ENCODE data around the gene TRIO.
"Not testable (repeated sequence)": the region's sequence is repeated elsewhere in the genome, so short reads cannot be mapped to it uniquely, and the experiment has no call there.

Gene TRIO

DNA sequence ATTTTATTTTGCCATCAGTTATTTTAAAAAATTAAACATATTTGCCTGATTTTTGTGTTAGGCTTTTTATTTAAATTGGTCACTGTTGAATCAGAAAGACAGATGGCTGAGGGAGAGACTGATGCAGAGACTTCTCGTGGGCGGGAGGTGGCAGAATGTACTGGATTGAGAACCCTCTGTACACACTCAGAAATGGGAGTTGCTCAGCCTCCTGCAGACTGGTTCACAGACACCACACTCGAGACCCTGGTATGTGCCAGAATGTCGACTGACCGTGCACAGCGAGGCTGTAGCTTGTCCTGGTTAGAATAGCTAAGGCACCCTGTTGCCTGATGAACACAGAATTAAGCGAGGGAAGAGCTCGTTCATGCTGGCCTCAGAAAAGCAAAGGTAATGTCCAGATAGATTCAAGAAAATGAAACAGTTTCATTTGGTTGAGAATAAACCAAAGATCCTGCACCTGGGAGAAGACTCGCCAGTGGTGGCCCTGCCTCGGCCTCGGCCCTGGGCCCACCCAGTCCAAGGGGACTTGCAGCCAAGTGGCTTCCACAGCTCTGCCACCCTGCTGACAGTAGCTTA is 367.1 kb downstream of the TRIO start:
- DNase-seq (ENCODE audit: low spot score), result no peak

DNA sequence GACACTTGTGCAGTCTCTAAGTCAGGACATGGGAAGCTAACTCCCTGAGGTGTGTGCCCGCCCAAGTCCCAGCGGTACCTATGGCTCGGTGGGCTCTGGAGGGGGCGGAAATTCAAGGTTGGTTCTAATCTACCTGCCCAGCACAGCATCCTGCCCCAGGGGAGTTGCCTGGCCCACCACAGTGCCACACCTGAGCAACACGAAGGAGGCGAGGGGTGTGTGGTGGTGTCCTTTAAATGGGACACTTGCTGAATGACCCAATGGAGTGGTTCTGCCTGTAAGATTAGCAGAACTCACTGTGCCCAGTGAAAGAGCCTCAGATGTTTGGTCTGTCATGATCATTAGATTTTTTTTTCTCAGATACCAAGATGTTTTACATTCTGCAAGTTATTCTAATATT is 367.7 kb downstream of the TRIO start:
- no peak for DNase-seq (ENCODE audit: low spot score)

DNA sequence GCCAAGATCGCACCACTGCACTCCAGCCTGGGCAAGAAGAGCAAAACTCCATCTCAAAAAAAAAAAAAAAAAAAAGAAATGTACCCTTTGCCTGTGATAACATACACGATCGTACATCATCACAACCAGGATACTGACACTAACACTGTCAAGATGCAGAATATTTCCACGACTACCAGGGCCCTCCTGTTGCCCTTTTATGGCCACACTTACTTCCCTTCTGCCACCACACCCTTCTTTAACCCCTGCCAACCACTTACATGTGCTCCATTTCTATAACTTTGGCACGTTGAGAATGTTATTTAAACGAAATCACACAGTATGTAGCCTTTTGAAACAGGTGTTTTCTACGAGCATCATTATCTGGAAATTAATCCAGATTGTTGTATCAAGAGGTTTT is 369.4 kb downstream of the TRIO start:
- DNase-seq (ENCODE audit: low spot score), result no peak

DNA sequence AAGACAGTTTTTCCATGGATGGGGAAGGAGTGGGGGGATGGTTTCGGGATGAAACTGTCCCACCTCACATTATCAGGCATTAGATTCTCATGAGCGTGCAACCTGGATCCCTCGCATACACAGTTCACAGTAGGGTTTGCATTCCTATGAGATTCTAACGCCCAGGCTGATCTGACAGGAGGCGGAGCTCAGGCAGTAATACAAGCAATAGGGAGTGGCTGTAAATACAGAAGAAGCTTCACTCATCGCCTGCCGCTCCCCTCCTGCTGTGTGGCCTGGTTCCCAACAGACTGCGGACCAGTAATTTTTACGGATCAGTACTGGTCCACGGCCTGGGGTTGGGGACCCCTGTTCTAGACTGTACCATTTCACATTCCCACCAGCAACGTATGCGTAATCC is 370.1 kb downstream of the TRIO start:
- no peak for DNase-seq (ENCODE audit: low spot score)

DNA sequence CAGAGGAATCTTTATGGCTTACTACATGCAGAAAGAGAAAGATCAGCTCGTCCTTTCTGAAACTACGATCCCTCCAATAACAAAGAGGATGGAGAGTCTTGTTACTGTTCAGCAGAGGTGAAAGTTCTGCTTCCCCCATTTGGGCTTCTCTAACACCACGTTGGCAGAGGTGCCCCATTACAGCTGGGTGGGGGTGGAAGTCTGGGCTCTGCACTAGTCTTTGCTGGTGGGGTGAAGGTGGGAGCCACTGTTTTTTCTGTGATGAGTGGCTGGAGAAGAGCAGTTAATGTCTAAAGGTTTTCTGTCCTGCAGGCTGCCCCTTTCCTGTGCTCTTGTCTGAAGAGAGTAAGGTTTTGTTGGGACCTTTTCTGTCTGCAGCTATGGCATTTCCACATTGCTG is 373.8 kb downstream of the TRIO start:
- DNase-seq (ENCODE audit: low spot score), result no peak

DNA sequence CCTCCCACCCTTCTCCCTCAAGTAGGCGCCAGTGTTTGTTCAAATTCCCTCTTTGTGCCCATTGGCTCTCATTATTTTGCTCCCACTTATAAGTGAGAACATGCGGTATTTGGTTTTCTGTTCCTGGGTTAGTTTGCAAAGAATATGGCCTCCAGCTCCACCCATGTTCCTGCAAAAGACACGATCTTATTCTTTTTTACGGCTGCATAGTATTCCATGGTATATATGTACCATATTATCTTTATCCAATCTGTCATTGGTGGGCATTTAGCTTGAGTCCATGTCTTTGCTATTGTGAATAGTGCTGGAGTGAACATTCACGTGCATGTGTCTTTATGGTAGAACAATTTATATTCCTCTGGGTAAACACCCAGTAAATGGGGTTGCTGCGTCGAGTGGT is 375.5 kb downstream of the TRIO start:
- DNase-seq (ENCODE audit: low spot score), result no peak

DNA sequence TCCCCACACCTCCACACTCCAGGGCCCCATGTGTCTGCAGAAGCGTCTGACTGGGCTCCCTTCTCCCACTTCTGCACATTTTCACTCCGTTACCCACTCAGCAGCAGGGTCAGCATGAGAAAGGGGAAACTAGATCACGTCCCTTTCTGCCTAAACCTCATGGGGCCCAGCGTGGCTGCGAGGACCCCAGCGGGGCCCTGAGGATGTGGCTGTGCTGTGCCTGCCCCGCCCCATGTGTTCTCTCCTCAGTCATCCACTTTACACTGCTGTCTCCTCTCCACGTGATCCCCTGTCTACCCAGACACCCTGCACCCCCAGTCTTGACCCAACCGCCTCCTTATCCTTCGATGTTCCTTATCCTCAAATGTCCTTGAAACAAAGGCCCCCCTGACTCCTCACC is 378.6 kb downstream of the TRIO start:
- no peak for DNase-seq (ENCODE audit: low spot score)

DNA sequence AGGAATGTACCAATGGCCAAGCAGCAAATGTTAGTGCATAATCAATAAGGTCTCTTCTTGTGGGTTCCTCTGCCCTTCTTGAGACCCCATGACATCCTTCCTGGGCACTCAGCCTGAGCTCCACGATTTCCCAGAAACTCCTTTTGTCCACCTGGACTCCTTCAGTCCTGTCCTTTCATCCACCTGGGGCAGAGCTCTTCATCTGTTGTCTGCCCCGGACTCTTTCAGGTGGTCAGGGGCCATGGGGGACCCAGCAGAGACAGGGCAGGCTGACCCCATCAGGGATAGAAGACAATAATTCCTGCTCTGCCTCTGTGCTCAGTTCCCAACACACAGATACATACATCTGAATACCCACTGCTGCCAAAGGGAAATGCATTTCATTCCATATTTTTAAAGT is 379.6 kb downstream of the TRIO start:
- DNase-seq (ENCODE audit: low spot score), result no peak

DNA sequence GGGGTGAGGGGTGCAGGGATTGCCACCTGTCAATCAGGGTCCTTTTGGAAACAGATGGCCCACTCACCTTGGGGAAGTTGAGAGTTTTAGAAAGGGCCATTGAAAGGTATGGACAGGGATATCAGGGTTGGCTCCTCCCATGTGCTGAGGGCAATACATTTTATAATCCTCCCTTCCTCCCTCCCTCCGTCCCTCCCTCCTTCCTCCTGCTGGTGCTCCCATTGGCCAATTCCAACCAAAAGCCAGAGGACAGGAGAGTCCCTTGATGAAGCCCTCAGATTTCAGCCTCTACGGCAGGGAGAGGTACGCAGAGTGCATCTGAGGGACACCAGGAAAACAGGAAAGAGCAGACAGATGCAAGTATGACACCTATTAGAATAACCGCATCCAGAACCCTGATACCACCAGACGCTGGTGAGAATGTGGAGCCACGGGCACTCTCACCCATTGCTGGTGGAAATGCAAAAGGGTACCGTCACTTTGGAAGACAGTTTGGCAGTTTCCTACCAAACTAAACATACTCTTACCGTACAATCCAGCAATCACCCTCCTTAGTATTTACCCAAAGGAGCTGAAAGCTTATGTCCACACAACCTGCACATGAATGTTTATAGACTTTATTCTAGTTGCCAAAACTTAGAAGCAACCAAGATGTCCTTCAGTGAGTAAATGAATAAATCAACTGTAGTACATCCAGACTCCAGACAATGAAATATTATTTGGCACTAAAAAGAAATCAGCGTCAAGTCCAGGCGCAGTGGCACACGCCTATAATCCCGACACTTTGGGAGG is 380.3 kb downstream of the TRIO start:
- DNase-seq (ENCODE audit: low spot score), result no peak

DNA sequence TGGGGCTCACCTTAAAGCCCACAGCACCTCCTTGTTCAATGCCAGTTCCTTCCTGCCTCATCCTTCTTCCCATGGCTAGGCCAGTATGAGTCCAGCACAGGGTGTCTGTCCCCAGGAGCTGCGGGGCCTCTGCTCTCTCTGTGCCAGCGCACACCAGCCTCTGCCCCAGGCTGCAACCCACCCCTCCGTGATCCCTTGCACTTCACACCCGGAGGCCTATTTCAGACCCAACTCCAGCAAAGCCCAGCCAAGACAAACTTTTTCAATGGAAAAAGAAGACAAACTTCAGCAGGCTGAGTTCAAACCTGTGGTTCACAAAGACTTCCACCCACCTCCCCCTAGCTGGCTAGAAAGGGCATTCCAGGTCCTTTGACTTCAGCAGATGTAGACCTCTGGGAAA is 382.3 kb downstream of the TRIO start:
- DNase-seq (ENCODE audit: low spot score), result no peak

DNA sequence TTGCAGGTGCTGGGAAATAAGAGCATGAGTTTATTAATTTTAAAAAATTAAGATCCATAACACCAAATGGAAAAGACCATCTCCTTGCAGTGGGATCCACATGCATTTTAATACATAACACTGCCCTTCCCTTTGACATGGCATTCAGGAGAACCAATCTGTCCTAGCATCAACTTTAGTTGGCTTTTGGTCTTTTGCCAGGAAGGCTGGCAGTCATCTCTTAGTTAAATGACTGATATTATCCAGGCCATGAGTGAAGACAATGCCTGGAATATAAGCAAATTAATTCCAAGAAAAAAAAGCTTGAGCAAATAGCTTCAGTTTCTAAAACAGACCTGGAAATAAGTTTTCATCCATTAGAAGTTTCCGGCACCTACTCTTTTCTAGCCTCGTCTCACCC is 383.4 kb downstream of the TRIO start:
- no peak for DNase-seq (ENCODE audit: low spot score)

DNA sequence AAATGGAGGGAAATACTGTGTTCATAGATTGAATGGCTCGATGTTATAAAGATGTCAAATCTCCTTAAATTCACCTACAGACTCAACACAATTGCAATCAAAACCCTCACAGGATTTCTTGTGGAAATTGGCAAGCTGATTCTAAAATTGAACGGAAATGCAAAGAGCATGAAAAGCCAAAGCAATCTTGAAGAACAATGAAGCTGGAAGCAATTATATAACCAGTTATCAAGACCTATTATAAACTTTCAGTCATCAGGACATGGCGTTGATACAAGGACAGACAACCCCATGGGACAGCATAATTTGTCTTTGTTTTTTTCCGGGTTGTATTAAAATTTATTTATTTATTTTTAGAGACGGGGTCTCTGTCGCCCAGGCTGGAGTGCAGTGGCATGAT is 385.0 kb downstream of the TRIO start:
- no peak for DNase-seq (ENCODE audit: low spot score)

DNA sequence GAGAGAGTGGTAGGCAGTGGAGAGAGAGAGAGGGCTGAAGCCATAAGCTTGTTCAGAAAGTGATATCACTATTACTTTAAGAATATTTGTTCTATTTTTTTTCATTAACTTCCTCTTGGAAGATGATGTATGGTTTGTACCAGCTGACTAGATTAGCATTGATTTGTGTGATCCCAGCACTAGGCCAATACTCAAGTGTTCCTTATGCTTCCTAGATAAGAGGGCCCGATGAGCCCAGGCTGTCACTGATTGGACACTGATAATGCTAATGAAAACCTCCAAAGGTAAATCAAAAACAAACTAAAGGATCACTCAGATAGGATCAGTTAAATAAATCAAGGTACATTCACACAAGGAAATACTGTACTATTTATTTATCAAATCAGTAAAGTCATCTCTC is 385.8 kb downstream of the TRIO start:
- DNase-seq (ENCODE audit: low spot score), result no peak

DNA sequence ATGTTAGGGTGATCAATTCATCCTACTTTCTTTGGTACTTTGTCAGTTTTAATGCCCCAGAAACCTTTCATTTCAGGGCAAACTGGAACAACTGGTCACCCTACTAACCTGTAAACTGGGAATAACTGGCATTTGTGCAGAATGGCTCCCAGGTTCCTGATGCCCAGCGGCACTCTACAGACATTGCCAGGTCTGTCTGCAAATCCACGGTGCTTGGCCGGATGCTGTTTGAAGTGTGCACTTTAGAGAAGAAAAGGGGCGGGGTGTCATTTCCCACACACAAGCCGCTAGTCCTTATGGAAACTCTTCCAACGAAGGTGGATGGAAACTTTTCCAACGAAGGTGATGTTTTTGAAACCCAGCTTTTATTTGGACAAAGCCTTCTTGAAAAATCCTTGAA is 388.5 kb downstream of the TRIO start:
- DNase-seq (ENCODE audit: low spot score), result no peak

DNA sequence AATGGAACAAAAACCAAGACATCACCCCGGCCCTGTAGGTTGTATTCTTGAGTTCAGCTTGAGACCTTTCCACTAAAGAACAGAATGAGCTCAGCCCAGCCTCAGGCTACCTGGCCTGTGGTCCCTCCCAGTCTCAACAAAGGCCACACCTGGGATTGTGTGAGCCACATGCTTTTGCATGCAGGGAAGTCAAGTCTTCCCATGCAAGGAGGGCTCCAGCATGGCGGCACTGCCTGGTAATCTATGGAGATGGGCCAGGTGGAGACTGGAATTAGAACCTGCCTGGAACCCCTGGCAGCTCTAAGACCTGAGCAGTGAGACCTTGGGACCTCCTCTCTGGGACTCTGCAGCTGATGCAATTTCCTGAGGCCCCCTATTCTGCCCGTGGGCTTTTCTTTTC is 389.0 kb downstream of the TRIO start:
- DNase-seq (ENCODE audit: low spot score), result no peak

DNA sequence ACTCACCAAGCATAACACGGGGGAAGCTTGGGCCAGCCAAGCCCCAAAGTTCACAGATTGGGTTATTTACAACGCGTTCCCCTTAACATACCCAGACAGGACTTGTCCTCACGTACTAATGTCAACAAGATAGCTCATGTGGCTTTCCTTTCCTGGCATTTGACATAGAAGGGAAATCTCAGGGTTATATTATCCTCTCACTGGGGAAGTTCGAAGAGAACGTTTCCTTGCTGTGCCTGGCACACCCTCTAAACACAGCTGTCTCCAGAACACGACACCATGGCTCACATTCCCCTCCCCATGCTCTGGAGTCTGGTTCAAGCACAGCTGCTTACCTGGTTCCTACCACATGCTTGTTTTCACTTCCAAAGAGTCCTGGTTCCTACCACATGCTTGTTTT is 391.6 kb downstream of the TRIO start:
- no peak for DNase-seq (ENCODE audit: low spot score)

DNA sequence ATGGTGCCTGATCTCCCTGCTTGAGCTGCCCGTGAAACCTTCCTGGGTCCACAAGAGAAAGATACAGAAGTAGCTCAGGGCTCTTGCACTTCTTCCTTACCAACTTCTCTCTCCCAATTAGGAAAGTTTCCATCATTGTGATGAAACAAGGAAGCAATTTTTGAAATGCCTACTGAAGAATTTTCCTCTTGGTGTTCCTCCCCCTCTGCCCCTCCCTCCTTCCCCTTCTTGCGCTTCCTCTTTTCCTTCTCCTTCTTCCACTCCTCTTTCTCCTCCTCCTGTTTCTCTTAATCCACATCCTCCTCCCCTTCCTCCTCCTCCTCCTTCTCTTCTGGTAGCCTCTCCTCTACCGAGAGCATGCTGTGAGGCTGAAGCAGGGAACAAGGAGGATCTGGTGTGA is 402.2 kb downstream of the TRIO start:
- no peak for DNase-seq (ENCODE audit: low spot score)

DNA sequence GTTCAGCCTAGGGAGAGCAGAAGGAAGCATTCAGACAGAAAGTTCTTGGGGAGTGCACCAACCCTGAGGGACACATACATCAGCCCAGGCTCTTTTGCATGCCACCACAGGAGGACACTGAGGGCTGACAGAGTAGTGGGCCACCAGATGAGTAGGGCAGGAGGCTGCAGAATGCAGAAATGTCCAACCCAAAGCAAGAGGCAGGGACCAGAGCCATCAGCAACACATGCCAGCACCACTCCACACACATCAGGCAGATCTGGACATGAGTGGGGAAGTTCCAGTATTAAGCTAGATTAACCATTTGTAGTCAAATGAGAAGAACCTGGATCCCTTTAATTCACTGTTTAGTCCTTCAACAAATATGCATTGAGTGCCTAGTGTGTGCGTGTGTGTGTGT is 402.7 kb downstream of the TRIO start:
- DNase-seq (ENCODE audit: low spot score), result no peak

DNA sequence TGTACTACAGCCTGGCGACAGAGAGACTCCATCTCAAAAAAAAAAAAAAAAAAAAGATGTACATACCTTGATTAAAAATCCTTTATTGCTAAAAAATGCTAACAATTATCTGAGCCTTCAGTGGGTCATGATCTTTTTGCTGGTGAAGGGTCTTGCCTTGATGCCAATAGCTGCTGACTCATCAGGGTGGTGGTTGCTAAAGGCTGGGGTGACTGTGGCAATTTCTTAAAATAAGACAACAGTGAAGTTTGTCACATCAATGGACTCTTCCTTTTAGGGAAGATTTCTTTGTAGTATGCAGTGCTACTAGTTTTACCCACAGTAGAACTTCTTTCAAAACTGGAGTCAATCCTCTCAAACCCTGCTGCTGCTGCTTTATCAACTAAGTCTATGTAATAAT is 404.5 kb downstream of the TRIO start:
- DNase-seq (ENCODE audit: low spot score), result no peak

DNA sequence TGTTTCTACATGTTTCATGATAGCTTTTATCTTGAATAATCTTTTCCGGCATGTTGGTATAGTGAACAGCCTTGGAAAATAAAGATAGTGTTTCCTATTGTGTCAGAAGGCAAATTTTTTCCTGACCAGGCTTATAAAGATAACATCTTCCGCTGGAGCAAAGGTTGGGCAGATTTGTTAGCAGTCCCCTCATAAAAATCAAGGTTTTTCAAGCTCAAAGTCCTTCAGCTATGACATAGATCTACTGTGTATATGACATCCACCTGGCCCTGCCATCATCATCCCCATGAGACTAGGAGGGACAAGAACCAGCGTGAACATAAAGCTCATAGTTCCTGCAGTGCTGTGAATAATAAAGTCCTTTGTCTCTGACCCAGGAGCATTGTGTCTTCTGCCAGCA is 408.1 kb downstream of the TRIO start:
- DNase-seq (ENCODE audit: low spot score), result no peak

DNA sequence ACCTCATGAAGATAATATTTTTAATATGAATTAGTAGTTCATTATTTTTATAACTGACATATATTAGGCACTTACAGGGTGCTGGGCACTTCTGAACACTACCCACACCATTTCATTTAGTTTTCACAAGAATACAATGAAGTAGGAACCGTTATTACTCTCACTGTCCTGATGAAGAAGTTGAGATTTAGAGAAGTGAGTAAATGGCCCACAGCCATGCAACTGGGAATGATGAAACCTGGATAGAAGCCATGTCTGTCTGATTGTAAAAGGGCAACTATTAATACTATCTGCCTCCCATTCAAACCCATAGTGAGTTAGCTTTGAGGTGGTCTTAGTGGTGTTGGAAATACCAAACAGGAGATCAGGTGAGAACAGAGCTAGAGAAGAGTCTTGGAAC is 408.9 kb downstream of the TRIO start:
- DNase-seq (ENCODE audit: low spot score), result no peak

DNA sequence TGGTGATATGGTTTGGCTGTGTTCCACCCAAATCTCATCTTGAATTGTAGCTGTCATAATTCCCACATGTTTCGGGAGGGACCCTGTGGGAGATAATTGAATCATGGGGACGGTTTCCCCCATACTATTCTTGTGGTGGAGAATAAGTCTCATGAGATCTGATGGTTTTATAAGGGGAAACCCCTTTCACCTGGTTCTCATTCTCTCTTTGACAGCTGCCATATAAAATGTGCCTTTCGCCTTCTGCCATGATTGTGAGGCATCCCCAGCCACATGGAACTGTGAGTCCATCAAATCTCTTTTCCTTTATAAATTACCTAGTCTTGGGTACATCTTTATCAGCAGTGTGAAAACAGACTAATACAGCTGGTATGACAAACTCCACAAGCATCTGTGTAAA is 411.1 kb downstream of the TRIO start:
- DNase-seq (ENCODE audit: low spot score), result not testable (repeated sequence)

DNA sequence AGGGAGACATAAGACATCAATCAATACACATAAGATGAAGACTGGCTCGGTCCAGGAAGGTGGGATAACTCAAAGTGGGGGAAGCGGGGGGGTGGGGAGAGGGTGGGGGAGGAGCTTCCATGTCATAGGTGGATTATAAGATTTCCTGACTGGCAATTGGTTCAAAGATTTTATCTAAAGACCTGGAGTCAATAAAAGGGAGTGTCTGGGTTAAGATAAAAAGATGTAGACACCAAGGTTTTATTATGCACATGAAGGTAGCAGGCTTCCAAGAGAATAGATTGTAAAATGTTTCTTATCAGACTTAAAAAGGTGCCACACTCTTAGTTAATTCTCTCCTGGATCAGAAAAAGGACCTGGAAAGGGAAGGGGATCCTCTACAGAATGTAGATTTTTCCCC is 412.9 kb downstream of the TRIO start:
- no peak for DNase-seq (ENCODE audit: low spot score)

DNA sequence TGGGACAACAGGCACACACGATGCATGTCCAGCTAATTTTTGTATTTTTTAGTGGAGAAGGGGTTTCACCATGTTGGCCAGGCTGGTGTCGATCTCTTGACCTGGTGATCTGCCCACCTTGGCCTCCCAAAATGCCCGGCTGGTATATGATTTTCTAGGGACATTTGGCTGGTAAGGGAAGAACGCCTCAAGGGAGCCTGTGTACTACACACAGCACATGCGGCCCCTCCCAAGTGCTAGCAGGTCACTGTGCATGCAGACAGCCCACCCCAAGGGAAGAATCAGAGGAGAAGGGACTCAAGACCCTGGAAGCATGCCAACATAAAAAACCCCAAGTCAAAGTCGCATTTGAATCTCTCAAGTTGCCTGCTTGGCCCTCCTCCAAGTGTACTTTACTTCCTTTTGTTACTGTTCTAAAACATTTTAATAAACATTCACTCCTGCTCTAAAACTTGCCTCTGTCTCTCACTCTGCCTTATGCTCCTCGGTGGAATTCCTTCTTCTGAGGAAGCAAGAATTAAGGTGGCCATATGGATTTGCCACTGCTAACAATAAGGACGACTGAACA is 414.1 kb downstream of the TRIO start:
- DNase-seq (ENCODE audit: low spot score), result no peak
